Ascending aorta (tissue), 2 donors: Measurements from ENCODE around the gene SCYGR3. TPM values are rescaled to one million over a fixed set of nuclear protein-coding genes. Genes with fewer than 3 reads are reported as not detected.

ENCODE experiments used
- DNase-seq, 2 donors: peaks; one replicate each; pipeline ENCODE4 v3.0.0-alpha.2; 2019; ENCODE audit warnings: low spot score in 2 of 2
- H3K27ac ChIP-seq, 2 donors: fragments of 200-600 bp; sonication (generic); one replicate each; pipeline ENCODE4 v1.5.1; 2016 to 2017; ENCODE audit warnings: mild to moderate bottlenecking in 1 of 2
- H3K27me3 ChIP-seq: fragments of 200-600 bp; sonication (generic); one replicate; pipeline ENCODE4 v1.5.1; 2017
- H3K36me3 ChIP-seq, 2 donors: fragments of 200-600 bp; sonication (generic); one replicate each; pipeline ENCODE4 v1.5.1; 2016
- H3K4me1 ChIP-seq, 2 donors: fragments of 200-600 bp; sonication (generic); one replicate each; pipeline ENCODE4 v1.5.1; 2016 to 2017; ENCODE audit warnings: mild to moderate bottlenecking in 1 of 2
- H3K4me3 ChIP-seq, 2 donors: fragments of 200-600 bp; sonication (generic); one replicate each; pipeline ENCODE4 v1.5.1; 2016 to 2017; ENCODE audit warnings: mild to moderate bottlenecking in 1 of 2
- H3K9me3 ChIP-seq, 2 donors: fragments of 200-600 bp; sonication (generic); one replicate each; pipeline ENCODE4 v1.5.1; 2016
- CTCF ChIP-seq, 3 experiments: fragments of 200-600 bp in 2 of 3; fragments of 450-650 bp in 1 of 3; sonication (generic) in 2 of 3; IDR thresholded peaks; one replicate each; pipeline ENCODE4 v1.5.1; 2016 to 2019; ENCODE audit warnings: antibody characterized with exemption in 3 of 3, mild to moderate bottlenecking in 1 of 3, moderate library complexity in 1 of 3
- intact Hi-C: fragments of 100-400 bp; cut with DNase I; formaldehyde crosslinking; loops from one replicate; pipeline ENCODE4 v1.15.1; 2023
- total RNA-seq: library from RNA; depleted of rRNA; stranded (reverse); fragments of >200 nt; gene quantifications from one replicate; pipeline ENCODE4 v1.1.0, GENCODE V29; 2016

Gene SCYGR3
- total RNA-seq, 1 donor from 2014 or later: not detected

- Histone ChIP-seq H3K36me3 (no peaks in the 10 kb centered on the region), H3K27me3 (no peaks in the 10 kb centered on the region), H3K4me3 (no peak overlapping the region), H3K4me1 (no peaks in the 10 kb centered on the region), H3K27ac (no peak overlapping the region), H3K9me3 (no peaks in the 10 kb centered on the region)
- DNase-seq: no peak
- intact Hi-C loops: no loop called here
- TF ChIP-seq CTCF (IDR thresholded peaks at IDR 0.05): no peak
Observed at GRCh38 chr2:227630322-227630721, 15.7 kb upstream of the SCYGR3 start.

GRCh38 chr2:227629435-227629834, 14.8 kb upstream of the SCYGR3 start:
- intact Hi-C loops: no loop called here
- H3K27ac ChIP-seq: no peak overlapping the region

GRCh38 chr2:227627769-227628168, 13.1 kb upstream of the SCYGR3 start:
- no peak for DNase-seq
- H3K9me3 ChIP-seq: no peaks in the 10 kb centered on the region

More at GRCh38 chr2:227629435-227629834, 14.8 kb upstream of the SCYGR3 start:
- Histone ChIP-seq H3K9me3 (no peaks in the 10 kb centered on the region), H3K4me1 (no peaks in the 10 kb centered on the region), H3K36me3 (no peaks in the 10 kb centered on the region), H3K4me3 (no peak overlapping the region), H3K27me3 (no peaks in the 10 kb centered on the region)
- no peak for TF ChIP-seq CTCF (IDR thresholded peaks at IDR 0.05)
- DNase-seq: no peak

GRCh38 chr2:227626580-227627151, 12.0 kb upstream of the SCYGR3 start:
- intact Hi-C loops: no loop called here
- no peak for TF ChIP-seq CTCF (IDR thresholded peaks at IDR 0.05)
- Histone ChIP-seq H3K36me3 (no peaks in the 10 kb centered on the region), H3K27me3 (no peaks in the 10 kb centered on the region), H3K27ac (no peak overlapping the region), H3K4me1 (no peaks in the 10 kb centered on the region), H3K9me3 (no peaks in the 10 kb centered on the region), H3K4me3 (no peak overlapping the region)
- DNase-seq: no peak

More at GRCh38 chr2:227627769-227628168, 13.1 kb upstream of the SCYGR3 start:
- no peak overlapping the region for H3K4me3 ChIP-seq
- no peaks in the 10 kb centered on the region for H3K36me3 ChIP-seq
- no peaks in the 10 kb centered on the region for H3K4me1 ChIP-seq
- no peak for TF ChIP-seq CTCF (IDR thresholded peaks at IDR 0.05)
- intact Hi-C loops: no loop called here
- H3K27ac ChIP-seq: no peak overlapping the region
- no peaks in the 10 kb centered on the region for H3K27me3 ChIP-seq

GRCh38 chr2:227625420-227625819, 10.8 kb upstream of the SCYGR3 start:
- H3K27ac ChIP-seq: no peak overlapping the region
- no peak for DNase-seq
- no peaks in the 10 kb centered on the region for H3K4me1 ChIP-seq
- no peaks in the 10 kb centered on the region for H3K9me3 ChIP-seq
- no peak overlapping the region for H3K4me3 ChIP-seq
- TF ChIP-seq CTCF (IDR thresholded peaks at IDR 0.05): no peak
- intact Hi-C loops: no loop called here
- H3K36me3 ChIP-seq: no peaks in the 10 kb centered on the region
- no peaks in the 10 kb centered on the region for H3K27me3 ChIP-seq

- intact Hi-C loops: no loop called here
- H3K27me3 ChIP-seq: no peaks in the 10 kb centered on the region
- no peak for TF ChIP-seq CTCF (IDR thresholded peaks at IDR 0.05)
- no peaks in the 10 kb centered on the region for H3K9me3 ChIP-seq
- no peak overlapping the region for H3K27ac ChIP-seq
- no peak for DNase-seq
- H3K4me3 ChIP-seq: no peak overlapping the region
- no peaks in the 10 kb centered on the region for H3K36me3 ChIP-seq
- H3K4me1 ChIP-seq: no peaks in the 10 kb centered on the region
Observed at GRCh38 chr2:227623226-227623625, 8.6 kb upstream of the SCYGR3 start.
